Stimulated activated CD8-positive, alpha-beta memory T cell treated with anti-CD3 and anti-CD28 coated beads, Interleukin-4, amount 100 ng/mL, for 24 hours (primary cell): ENCODE data around the gene CYBA.

ENCODE experiments used
- DNase-seq: peaks from one replicate; pipeline ENCODE4 v3.0.0-alpha.2; 2020; ENCODE audit warnings: low read depth

CYBA gene

DNA sequence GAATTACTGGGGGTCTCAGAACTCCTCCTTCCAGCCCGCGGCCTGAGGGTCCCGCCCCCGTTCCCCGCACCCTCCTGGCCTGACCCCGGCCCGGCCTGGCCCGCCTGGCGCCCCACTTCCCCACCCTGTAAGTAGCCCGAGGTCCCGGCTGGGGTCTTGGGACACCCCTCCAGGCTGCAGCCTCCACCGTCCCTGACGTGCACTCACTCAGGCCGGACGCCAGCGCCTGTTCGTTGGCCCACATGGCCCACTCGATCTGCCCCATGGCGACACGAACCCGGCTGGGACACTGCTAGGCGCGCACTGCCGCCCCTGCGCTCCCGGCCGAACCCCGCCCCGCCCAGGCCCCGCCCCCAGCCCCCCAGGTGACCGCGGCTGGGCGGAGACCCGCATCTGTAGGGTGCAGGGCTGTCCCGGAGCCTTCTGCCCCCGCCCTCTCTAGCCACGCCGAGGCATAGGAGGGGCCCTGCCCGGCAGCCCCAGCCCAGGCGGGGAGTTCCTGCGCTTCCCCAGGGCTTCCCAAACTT lies at the start of gene CYBA:
Gene CYBA, minus strand, starts transcription at position 305 of the 527 bp plus-strand sequence. Its CDS starts 40 bp downstream, at position 265.
- peak; percentile 79 for DNase-seq

GRCh38 chr16:88700322-88700635 lies 49.4 kb upstream of the CYBA start:
- DNase-seq, result no peak

DNA sequence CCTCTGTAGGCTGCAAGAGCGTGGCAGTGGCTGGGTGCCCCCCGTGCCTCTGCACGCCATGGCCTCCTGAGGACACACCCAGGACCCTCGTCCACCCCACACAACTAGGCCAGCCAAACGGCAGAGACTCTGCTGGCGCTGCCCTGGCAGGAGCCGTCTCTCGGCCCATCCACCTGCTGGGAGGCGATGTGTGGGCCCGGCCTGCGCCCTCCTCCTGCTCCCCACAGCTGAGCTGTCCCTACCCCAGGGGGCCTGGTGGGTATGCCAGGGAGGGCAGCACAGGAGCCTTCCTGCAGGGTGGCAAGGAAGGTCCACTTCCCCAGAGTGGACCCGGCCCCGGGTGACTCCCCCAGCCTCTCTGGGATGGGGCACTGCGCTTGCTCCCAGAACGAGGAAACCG lies 48.3 kb upstream of the CYBA start:
- no peak for DNase-seq

DNA sequence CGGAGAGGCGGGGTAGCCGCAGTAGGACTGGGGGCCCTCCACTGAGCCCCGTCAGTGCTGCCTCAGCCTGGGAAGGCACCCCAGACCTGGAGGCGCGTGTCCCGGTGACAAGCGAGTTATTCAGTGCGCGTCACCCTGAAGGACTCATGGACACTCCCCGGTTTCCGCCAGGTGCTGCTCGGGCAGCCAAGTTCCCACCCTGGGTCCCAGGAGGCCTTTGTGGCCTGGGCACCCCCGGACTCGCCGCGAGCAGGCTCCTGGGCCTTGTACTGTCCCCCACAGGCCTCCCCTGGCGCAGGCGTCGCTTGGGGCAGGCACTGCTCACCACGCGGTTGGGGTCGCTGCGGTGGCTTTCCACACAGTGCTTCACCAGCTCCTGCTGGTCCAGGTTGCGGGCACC lies 47.8 kb upstream of the CYBA start:
- DNase-seq, result no peak

GRCh38 chr16:88697831-88698615 lies 47.2 kb upstream of the CYBA start:
- no peak for DNase-seq

DNA sequence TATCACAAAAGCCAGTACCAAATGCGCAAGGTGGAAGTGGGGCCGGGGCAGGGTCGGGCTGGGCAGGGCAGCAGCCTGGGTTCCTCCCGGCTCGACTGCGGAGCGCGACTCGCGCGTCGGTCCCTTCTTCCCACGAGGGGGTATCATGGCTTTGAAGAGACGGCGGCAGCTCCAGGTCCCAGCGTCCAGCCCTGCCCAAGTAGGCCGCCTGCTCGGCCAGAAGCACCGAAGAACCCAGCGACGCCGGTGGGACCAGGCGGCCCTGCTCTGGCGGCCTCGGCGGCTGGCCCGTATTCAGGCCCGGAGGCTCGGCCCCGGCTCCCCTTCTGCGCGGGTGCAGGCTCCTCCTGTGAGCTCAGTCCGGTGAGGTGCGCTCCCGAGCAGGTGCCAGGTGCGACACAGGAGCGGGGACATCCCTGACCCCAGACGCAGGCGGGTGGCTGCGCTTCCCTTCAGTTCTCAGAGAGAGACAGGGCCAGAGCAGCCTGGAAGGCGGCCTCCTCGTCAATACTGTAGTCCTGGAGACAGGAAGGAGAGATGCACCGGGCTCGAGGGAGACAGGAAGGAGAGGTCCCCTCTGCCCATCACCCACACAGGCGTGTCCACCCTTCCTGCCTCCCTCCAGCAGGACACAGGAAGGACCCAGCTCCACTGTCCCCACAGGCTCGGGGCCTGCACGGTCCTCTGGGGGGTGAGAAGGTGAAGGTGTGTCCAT lies 46.4 kb upstream of the CYBA start:
- no peak for DNase-seq

DNA sequence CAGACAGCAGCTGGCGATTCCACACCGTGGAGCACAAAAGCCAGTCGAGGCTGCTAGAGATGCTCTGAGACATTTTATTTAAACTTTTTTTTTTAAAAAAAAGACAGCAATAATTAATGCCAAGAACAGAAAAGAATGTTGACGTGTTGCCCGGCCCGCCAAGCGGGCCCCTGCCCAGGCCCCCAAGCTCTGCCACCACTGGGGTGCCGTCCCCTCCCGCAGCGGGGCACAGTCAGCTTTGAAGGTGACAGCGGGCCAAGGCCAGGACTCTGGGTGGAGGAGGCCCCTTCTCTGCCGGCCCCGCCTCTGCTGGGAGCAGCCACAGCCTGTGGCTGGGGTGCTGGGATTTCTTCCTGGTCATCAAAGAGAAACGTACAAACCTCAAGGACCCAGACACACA lies 45.6 kb upstream of the CYBA start:
- DNase-seq, result no peak

DNA sequence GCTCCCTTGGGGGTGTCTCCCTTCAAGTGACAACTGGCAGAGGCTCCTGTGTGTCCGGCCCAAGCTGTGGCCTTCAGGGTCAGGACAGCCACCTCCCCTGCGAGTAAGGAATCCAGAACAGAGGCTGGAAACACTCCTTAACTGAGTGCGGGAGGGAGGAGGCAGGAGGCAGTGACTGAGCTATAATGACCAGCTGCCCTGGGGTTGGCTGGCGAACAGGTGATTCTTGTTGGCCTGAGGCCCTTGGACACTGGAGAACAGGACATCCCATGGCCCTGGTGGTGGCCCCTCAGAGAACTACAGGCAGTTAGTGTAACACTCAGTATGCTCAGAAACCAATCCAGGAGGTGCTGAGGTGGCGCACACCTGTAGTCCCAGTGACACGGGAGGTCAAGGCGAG lies 44.9 kb upstream of the CYBA start:
- DNase-seq, result no peak

DNA sequence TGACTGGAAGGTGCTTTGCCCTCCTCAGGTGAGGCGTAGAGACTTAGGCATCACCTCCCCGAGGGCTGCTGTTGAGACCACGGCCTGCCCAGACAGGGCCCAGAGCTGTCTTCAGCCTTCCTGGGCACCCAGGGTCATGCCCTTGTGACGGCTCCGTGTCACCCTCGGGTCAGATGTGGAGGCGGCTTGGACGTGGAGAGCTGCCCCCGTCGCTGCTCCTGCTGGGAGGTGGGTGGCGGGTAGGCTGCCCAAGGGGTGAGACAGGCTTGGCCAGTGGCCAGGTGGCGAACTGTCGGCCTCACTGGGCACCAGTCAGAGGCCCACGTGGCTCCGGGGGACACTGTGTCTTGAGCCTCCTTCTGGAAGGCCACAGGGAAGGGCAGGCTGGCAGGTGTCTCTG lies 44.4 kb upstream of the CYBA start:
- no peak for DNase-seq

- no peak for DNase-seq
Observed at GRCh38 chr16:88694221-88695087, 43.6 kb upstream of the CYBA start.

DNA sequence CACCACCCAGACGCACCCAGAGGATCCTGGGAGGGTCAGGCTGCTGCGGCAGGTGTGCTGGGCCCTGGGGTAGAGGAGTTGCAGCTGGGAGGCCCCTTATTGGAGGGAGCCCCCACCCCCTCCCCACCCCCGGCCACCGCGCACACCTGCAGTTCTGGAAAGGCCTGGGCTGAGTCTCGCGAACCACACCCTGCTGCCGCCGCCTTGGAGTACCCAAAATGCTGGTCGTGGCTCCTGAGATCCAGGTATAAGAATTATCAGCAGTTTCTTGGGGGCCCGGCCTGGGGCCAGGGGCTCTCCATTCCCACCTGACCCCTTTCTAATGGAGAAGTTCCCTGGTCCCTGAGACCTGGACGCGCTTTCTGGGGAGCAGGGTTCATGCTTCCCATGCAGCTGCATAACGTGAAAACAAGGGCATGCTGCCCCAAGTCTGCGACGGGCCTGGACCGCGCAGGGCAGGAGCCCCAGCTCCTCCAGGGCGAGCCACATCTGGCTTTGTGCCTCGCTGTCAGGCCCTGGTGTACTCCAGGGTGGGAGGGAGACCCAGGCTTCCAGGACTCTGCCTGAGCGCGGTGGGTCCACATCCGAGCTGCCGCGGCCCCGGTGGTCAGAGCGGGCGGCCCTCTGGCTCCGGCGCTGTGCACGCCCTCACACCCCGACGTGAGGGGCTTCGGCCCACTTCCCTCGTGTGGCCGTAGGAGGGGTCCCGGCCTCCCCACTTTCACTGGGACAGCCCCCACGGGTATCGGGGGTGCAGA lies 42.7 kb upstream of the CYBA start:
- DNase-seq, result no peak

GRCh38 chr16:88692861-88693260 lies 42.0 kb upstream of the CYBA start:
- no peak for DNase-seq

GRCh38 chr16:88691924-88692560 lies 41.2 kb upstream of the CYBA start:
- no peak for DNase-seq

DNA sequence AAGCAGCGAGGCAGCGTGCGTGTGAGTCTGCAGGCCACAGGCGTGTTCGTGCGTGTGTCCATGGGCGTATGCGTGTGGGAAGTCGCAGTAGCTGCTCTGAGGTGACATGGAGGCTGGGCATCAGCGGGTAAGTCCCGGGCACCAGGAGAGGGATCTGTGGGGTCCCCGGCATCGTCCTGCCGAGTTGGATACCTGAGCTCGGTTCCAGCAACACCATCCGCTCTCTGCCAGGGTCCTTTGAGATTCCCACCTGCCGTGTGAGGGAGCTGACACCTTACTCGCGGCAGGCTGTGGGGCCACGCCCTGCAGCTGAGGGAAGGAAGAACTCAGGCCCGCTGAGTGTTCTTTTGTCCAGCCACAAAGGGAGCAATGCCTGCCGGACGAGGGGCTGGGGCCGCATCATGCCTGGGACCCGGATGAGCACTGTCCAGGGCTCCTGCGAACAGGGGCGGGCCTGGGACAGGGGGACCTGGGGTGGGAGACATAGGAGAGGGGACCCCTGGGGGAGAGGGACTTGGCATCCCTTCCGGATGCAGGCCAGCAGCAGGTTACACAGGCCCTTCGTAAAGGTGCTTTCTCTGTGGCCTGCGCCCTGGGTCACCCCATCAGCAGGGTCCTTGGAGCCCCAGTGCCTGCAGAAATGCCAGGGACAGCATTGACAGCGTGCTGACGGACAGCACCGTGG lies 40.4 kb upstream of the CYBA start:
- DNase-seq, result no peak

DNA sequence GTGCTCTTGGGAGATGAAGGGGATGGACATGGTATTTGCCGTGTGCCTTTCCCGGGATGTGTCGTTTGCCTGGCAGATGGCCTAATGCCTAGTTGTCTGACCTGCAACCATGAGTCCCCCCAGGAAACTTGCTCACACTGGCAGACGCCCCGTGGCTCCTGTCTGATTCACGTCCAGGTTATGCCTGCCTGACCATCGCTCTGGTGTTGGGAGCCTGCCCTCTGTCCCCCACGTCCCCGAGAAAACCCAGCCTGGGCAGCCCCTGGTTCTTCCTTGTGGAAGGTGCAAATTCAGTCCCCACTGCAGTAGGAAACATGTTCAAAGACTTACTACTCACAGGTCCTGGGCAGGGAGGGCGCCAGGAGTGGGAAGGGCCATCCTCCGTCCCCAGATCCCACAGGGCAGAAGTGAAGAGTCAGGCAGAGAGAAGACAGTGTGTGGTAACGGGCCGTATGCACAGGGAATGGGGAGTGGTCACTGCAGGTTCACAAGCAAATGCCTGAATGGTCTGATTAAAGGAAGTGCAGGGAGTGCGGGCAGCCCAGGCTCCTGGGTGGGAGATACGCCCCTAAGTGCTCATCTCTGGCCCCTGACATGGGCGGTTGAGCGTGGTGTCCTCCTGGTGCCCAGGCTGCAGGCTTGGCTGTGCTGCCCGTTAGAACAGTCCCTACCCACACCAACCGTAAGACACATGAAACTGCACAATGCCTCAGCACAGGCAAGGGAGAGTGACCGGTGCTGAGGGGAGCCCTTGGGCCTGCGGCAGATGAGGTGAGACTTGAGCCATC lies 39.7 kb upstream of the CYBA start:
- no peak for DNase-seq

DNA sequence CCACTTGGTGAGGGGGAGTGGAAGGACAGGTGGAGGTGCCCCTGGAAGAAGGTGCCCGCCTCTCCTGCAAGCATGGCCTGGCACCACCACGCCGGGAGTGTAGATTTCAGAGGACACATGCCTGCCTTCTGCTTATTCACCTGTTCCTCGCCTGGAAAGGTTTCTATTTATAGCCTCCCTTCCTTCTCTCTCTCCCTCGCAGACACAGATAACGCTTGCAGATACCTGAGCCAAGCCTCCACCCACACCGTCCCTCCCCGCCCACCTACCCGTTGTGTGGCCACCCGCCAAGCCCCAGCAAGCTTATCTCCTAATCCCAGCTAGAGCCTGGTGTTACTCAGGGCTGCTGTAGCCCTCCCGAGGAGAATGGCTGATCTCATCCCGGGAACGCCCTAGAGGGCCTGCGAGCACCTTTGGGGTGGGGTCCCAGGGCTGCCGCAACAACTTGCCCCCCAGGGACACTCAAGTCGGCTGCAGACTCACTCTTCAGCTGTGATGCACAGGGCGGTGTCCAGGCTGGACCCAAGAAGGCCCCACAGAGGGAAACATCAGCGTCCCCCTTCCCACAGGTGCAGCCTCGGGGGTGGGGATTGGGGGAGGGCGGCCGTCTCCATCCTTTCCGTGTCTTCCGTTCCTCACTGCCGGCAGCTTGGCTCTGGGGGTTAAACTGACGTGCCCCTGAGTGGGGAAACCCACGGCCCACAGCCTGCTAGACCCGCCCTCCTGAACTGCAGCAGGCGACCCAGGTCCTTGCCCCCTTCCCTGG lies 37.3 kb upstream of the CYBA start:
- no peak for DNase-seq

DNA sequence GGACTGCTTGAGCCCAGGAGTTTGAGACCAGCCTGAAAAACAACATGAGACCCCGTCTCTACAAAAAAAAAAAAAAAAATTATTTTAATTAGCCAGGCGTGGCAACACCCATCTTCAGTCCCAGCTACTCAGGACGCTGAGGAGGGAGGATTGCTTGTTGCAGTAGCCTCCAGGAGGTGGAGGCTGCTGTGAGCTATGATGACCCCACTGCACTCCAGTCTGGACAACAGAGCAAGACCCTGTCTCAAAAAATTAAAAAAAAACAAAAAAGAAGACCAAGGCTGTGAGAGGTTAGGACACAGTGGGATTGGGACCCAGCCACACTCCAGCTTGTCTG lies 36.8 kb upstream of the CYBA start:
- DNase-seq, result no peak

DNA sequence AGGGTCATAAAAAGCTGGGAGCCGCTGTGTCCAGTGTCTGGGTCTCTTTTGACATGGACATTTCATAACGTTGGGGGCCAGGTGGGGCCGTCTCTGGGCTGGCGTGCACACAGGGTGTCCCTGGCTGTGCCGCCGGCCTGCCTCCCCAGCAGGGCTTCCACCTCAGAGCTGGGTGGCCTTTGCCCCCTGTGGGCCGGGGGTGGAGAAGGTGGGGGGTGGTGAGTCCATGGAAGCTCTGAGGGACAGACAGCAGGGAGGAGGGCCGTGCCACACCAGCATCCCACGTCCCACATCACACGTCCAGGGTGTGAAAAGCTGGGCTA lies 36.4 kb upstream of the CYBA start:
- no peak for DNase-seq

- DNase-seq, result peak; percentile 80
Observed at GRCh38 chr16:88686439-88687253, 35.8 kb upstream of the CYBA start, which contains the start of gene SNAI3. SNAI3 (minus strand) TSS chr16:88686507; CDS start chr16:88686406, 101 bp downstream.
